ENCODE results near the gene GPC6. TPM values are rescaled to one million over a fixed set of nuclear protein-coding genes. Genes with fewer than 3 reads are reported as not detected.

The GPC6 gene
- polyA plus RNA-seq, 1 of the 3 experiments (the other 2 are of a cell fraction) = 6.7 TPM

- TF ChIP-seq RFX5 (IDR thresholded peaks at IDR 0.05; ENCODE audit: low read length) = no peak
- TF ChIP-seq TCF12 (IDR thresholded peaks at IDR 0.05) = no peak
- TF ChIP-seq PBX3 (IDR thresholded peaks at IDR 0.05) = no peak
- no peak for TF ChIP-seq RCOR1 (IDR thresholded peaks at IDR 0.05; ENCODE audit: low read length)
- no peak for TF ChIP-seq POLR2AphosphoS5 (IDR thresholded peaks at IDR 0.05; ENCODE audit: low read depth, low read length)
- no peak for TF ChIP-seq RXRA (IDR thresholded peaks at IDR 0.05; ENCODE audit: borderline replicate concordance, low read depth)
- no peak for TF ChIP-seq EP300 (IDR thresholded peaks at IDR 0.05; ENCODE audit: borderline replicate concordance in 1 of 2, low read depth in 1 of 2, low read length in 1 of 2)
- no peak for TF ChIP-seq NRF1 (IDR thresholded peaks at IDR 0.05; ENCODE audit: low read depth, low read length)
- no peak for TF ChIP-seq TEAD4 (IDR thresholded peaks at IDR 0.05; ENCODE audit: borderline replicate concordance, insufficient read depth)
Observed at GRCh38 chr13:93947651-93948050, 721.0 kb downstream of the GPC6 start (continued).

DNA sequence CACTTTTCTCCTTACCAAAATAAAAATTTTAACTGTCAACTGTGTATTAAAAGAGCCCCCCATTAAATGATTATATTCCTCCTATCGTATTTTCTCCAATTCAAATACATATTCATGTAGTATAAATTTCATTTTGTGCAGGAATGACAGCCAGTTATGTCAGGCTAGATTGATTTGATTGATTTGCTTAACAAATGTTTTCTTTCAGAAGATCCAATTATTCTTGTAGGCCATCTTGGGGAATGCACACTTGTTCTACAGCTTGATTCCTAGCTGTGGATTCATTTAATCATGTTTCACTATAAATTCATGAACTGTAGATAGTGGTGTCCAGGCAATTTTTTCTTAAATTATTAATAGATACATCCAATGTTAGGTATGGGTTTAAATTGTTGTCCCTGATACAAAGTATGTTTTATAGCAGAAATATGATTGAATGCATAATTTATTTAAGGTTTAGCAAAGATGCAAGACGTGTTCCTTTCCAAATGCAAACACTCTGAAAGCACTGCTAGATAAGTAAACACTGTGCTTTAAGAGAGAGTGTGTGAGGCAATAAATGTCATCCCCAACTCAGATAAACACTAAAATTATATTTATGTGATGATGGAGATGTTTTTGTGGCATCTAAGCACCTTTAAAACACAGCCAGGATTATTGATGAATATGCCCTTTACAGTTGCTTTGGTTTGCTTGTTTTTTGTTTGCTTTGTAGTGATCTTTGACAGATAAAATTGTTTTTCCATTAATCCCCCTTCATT is 721.7 kb downstream of the GPC6 start:
- peaks cover 3 to 18% of the 10 kb centered on the region in 2 experiments; a peak in 2 of 4 replicates for H3K4me1 ChIP-seq (ENCODE audit: control insufficient read depth in 1 of 2, insufficient read depth in 2 of 2, low read depth in 1 of 2, low read length in 1 of 2)
- WGBS (ENCODE audit: low lambda C conversion rate) = 80% methylated on average over 2 of the region's 2 CpGs
- no peak for TF ChIP-seq FOSL2 (IDR thresholded peaks at IDR 0.05; ENCODE audit: borderline replicate concordance, low read depth)
- no peak for TF ChIP-seq PBX3 (IDR thresholded peaks at IDR 0.05)
- TF ChIP-seq POLR2AphosphoS5 (IDR thresholded peaks at IDR 0.05; ENCODE audit: low read depth, low read length) = no peak
- H3K27ac ChIP-seq (ENCODE audit: low read depth in 2 of 2, low read length in 1 of 2) = no peak overlapping the region
- H3K79me2 ChIP-seq (ENCODE audit: insufficient read depth) = no peaks in the 10 kb centered on the region
- no peaks in the 10 kb centered on the region for H3F3A ChIP-seq (replicated peaks; ENCODE audit: insufficient read depth)
- ChIA-PET POLR2A (no interaction called here), CTCF (no interaction called here)
- no peaks in the 10 kb centered on the region for H3K9me2 ChIP-seq
- no peak overlapping the region for H2AFZ ChIP-seq (ENCODE audit: low read depth)
- no peak overlapping the region for H3K4me2 ChIP-seq
- no peak for DNase-seq
- H3K9me3 ChIP-seq = no peaks in the 10 kb centered on the region
- no peak overlapping the region for H3K9ac ChIP-seq
- H3K27me3 ChIP-seq (ENCODE audit: insufficient read depth) = no peaks in the 10 kb centered on the region
- H3K4me3 ChIP-seq (ENCODE audit: low read depth in 2 of 2, low read length in 1 of 2) = no peak overlapping the region
- no peaks in the 10 kb centered on the region for H3K36me3 ChIP-seq (replicated peaks in 1 of 2; ENCODE audit: control insufficient read depth in 1 of 2, insufficient read depth in 2 of 2, low read length in 1 of 2)
- no peaks in the 10 kb centered on the region for H4K20me1 ChIP-seq (ENCODE audit: insufficient read depth)

DNA sequence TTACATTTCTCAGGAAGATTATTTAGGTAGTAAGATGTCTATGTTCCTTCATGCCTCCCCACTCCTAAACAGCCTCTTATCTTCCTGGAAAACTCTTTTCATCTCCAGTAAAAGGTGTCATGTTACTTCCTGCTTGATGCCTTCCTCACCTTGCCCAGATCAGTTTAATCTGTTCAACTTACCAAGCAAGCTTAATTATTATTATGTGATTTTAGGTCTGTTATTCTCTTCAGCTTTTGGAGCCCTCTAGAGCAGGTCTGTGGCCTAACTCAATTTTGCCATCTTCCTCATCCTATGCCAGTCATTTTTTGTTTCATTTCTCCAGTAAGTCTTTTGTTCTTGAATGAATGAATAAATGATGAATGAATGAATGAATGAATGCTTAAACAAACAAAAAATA is 724.5 kb downstream of the GPC6 start:
- Histone ChIP-seq H3K36me3 (replicated peaks in 1 of 2; ENCODE audit: control insufficient read depth in 1 of 2, insufficient read depth in 2 of 2, low read length in 1 of 2) (no peaks in the 10 kb centered on the region), H3K79me2 (ENCODE audit: insufficient read depth) (no peaks in the 10 kb centered on the region), H3K4me1 (ENCODE audit: control insufficient read depth in 1 of 2, insufficient read depth in 2 of 2, low read depth in 1 of 2, low read length in 1 of 2) (peaks cover 6 to 18% of the 10 kb centered on the region in 2 experiments; a peak in 3 of 4 replicates), H3K27me3 (ENCODE audit: insufficient read depth) (no peaks in the 10 kb centered on the region), H2AFZ (ENCODE audit: low read depth) (no peak overlapping the region), H3F3A (replicated peaks; ENCODE audit: insufficient read depth) (no peaks in the 10 kb centered on the region), H3K27ac (ENCODE audit: low read depth in 2 of 2, low read length in 1 of 2) (peak overlapping the region in 1 of 2 experiments; percentile 16; a peak in 1 of 4 replicates), H3K9ac (no peak overlapping the region), H3K9me2 (no peaks in the 10 kb centered on the region), H3K4me2 (no peak overlapping the region), H3K4me3 (ENCODE audit: low read depth in 2 of 2, low read length in 1 of 2) (no peak overlapping the region), H3K9me3 (no peaks in the 10 kb centered on the region), H4K20me1 (ENCODE audit: insufficient read depth) (no peaks in the 10 kb centered on the region)
- no peak for TF ChIP-seq POLR2AphosphoS5 (IDR thresholded peaks at IDR 0.05; ENCODE audit: low read depth, low read length)
- TF ChIP-seq, protein P1, sequence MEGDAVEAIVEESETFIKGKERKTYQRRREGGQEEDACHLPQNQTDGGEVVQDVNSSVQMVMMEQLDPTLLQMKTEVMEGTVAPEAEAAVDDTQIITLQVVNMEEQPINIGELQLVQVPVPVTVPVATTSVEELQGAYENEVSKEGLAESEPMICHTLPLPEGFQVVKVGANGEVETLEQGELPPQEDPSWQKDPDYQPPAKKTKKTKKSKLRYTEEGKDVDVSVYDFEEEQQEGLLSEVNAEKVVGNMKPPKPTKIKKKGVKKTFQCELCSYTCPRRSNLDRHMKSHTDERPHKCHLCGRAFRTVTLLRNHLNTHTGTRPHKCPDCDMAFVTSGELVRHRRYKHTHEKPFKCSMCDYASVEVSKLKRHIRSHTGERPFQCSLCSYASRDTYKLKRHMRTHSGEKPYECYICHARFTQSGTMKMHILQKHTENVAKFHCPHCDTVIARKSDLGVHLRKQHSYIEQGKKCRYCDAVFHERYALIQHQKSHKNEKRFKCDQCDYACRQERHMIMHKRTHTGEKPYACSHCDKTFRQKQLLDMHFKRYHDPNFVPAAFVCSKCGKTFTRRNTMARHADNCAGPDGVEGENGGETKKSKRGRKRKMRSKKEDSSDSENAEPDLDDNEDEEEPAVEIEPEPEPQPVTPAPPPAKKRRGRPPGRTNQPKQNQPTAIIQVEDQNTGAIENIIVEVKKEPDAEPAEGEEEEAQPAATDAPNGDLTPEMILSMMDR (IDR thresholded peaks at IDR 0.05) = peak; percentile 38
- TF ChIP-seq, protein P2, sequence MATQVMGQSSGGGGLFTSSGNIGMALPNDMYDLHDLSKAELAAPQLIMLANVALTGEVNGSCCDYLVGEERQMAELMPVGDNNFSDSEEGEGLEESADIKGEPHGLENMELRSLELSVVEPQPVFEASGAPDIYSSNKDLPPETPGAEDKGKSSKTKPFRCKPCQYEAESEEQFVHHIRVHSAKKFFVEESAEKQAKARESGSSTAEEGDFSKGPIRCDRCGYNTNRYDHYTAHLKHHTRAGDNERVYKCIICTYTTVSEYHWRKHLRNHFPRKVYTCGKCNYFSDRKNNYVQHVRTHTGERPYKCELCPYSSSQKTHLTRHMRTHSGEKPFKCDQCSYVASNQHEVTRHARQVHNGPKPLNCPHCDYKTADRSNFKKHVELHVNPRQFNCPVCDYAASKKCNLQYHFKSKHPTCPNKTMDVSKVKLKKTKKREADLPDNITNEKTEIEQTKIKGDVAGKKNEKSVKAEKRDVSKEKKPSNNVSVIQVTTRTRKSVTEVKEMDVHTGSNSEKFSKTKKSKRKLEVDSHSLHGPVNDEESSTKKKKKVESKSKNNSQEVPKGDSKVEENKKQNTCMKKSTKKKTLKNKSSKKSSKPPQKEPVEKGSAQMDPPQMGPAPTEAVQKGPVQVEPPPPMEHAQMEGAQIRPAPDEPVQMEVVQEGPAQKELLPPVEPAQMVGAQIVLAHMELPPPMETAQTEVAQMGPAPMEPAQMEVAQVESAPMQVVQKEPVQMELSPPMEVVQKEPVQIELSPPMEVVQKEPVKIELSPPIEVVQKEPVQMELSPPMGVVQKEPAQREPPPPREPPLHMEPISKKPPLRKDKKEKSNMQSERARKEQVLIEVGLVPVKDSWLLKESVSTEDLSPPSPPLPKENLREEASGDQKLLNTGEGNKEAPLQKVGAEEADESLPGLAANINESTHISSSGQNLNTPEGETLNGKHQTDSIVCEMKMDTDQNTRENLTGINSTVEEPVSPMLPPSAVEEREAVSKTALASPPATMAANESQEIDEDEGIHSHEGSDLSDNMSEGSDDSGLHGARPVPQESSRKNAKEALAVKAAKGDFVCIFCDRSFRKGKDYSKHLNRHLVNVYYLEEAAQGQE (IDR thresholded peaks at IDR 0.05; ENCODE audit: low read depth, low read length) = no peak
- TF ChIP-seq SMC3 (IDR thresholded peaks at IDR 0.05; ENCODE audit: low read depth, low read length) = peak; percentile 24
- no peak for TF ChIP-seq FOXJ3 (CRISPR knock-in tag; IDR thresholded peaks at IDR 0.05)
- peak; percentile 47 for TF ChIP-seq RAD21 (IDR thresholded peaks at IDR 0.05; ENCODE audit: low read length)
- no peak for TF ChIP-seq ELF1 (IDR thresholded peaks at IDR 0.05)
- TF ChIP-seq GABPA (IDR thresholded peaks at IDR 0.05; ENCODE audit: low read depth) = no peak
- no peak for TF ChIP-seq FOXM1 (IDR thresholded peaks at IDR 0.05; ENCODE audit: low read depth)
- TF ChIP-seq CHD2 (IDR thresholded peaks at IDR 0.05; ENCODE audit: low read length, partially characterized antibody) = no peak
- ChIA-PET CTCF (no interaction called here), POLR2A (no interaction called here)
- DNase-seq = no peak
